GM19372 (cell line): ENCODE measurements around the gene TMEM45B.
"Not testable (repeated sequence)": the region's sequence is repeated elsewhere in the genome, so short reads cannot be mapped to it uniquely, and the experiment has no call there.

Experiments
- ATAC-seq: cut with Tn5 transposase; IDR thresholded peaks from one replicate; pipeline ENCODE4 v1.9.1; 2021; ENCODE audit warnings: mild to moderate bottlenecking, low read depth, moderate library complexity; ENCODE audit not compliant: unreplicated experiment

Gene TMEM45B

DNA sequence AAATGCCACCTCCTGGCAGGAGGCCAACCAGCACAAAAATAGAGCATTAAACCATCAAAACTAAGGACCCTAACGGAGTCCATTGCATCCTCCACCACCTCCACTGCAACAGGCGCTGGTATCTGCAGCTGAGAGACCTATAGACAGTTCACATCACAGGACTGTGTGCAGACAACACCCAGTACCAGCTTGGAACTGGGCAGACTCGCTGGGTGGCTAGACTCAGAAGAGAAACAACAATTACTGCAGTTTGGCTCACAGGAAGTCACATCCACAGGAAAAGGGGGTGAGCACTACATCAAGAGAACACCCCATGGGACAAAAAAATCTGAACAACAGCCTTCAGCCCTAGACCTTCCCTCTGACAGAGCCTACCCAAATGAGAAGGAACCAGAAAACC is 11.6 kb upstream of the TMEM45B start:
- ATAC-seq = no peak

DNA sequence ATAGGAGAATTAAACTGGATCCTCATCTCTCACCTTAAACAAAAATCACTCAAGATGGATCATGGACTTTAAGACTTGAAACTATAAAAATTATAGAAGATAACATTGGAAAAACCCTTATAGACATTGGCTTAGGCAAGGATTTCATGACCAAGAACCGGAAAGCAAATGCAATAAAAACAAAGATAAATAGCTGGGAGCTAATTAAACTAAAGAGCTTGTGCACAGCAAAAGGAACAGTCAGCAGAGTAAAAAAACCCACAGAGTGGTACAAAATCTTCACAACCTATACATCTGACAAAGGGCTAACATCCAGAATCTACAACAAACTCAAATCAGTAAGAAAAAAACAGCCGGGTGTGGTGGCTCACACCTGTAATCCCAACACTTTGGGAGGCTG is 7.4 kb upstream of the TMEM45B start:
- not testable (repeated sequence) for ATAC-seq

DNA sequence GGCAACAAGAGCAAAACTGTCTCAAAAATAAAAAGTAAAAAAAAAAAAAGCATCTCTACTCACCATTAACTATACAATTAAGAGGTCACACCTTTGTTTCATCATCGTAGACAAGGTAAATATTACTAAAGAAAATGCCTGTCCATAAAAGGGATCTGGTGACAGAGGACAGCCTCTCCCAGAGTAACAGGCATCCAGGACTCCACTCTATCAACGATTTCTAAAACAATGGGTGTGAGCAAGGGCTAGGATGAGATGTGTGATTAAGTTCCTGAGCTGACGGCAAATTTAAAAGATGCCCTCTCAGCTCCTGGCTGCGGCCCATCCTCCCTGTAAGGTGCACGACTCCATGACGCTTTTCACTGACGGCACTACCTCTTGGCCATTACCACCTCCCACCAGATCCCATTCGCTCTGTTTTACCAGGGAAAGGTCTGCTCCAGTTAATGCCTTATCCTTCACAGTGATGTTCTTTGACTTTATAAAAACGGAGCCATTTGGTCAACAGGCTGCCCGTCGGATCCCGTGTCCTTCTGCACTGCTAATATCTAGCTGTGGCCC is 2.3 kb upstream of the TMEM45B start:
- no peak for ATAC-seq

DNA sequence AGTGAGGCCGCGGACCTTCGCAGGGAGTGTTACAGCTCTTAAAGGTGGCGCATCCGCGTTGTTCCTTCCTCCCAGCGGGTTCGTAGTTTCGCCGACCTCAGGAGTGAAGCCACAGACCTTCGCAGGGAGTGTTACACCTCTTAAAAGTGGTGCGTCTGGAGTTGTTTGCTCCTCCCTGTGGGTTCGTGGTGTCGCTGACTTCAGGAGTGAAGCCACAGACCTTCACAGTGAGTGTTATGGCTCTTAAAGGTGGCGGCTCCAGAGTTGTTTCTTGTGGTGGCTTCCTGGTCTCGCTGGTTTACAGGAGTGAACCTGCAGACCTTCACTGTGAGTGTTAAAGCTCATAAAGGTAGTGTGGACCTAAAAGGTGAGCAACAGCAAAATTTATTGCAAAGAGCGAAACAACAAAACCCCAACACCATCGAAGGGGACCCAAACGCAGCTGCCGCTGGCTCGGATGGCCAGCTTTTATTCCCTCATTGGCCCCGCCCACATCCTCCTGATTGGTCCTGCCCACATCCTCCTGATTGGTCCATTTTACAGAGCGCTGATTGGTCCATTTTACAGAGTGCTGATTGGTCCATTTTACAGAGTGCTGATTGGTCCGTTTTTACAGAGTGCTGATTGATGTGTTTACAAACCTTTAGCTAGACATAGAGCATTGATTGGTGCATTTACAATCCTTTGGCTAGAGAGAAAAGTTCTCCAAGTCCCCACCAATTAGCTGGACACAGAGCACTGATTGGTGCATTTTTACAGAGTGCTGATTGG is 1.2 kb upstream of the TMEM45B start:
- no peak for ATAC-seq

DNA sequence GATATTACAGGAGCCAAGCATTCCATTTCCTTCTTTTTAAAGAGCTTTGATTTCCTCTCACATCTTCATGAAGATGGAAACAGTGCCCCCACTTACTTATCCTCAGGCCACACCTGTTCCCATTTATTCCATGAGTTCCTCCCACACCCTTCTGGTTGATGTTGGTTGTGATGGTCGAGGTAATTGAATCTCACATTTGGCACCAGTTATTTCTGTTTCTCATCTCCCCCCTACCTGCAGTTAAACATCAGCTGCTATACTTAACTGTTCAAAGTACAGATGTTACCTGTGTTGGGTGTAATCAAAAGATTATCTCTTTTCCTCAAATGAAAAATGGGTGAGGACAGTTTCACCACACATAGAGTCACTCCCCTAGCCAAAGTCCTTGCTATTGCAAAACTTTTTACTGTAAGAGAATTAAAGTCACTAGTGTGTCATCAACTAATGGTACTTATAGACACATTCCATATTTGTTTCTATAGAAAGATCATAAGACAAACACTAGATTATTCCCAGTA is 1.9 kb downstream of the TMEM45B start:
- no peak for ATAC-seq

DNA sequence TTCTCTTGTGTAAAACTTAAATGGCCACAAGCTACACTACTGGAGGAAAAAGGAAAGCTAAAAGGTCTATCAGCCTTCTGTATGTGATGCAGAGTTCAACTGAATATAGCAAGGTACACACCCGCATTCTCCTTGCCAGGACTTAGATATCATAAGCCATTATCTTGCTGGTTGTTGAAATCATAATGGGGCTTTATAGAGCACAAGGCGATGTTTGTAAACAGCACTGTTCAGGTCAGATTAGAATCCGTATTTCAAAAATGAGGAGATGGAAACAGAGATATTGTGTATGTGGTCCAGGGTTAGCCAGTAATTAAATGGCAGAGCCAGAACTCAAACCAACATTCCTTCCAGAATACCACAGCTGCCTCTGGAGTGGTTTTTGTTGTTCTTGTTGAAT is 2.6 kb downstream of the TMEM45B start:
- not testable (repeated sequence) for ATAC-seq

DNA sequence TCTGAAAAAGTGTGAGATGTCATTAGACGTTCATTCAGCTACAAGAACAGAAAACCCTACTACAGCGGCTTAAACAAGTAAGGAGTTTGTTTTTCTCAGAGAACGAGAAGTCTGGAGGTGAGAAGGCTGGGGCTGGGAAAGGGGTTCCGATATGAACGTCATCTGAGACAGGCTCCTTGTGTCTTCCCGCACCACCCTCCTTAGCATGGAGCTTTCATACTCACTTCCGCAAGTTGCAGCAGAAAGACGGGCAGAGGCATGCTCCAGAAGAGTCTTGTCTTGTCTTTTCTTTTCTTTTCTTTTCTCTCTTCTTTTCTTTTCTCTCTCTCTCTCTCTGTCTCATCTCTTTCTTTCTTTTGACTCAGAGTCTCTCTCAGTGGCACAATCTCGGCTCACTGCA is 3.6 kb downstream of the TMEM45B start:
- no peak for ATAC-seq

DNA sequence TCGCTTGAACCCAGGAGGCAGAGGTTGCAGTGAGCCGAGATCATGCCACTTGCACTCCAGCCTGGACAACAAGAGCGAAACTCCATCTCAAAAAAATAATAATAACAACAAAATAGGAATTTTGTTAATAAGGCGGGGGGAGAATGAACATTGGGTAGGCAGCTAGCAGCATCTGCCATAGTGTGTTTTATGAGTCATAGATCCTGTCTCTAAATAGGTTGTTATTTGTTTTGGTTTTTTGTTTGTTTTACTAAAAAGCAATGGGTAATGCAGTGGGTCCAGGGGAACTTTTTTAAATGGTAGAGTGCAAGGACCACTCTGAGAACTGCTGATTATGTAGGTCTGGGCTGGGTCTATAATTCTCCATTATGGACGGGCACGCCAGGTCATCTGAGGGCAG is 4.6 kb downstream of the TMEM45B start:
- not testable (repeated sequence) for ATAC-seq

DNA sequence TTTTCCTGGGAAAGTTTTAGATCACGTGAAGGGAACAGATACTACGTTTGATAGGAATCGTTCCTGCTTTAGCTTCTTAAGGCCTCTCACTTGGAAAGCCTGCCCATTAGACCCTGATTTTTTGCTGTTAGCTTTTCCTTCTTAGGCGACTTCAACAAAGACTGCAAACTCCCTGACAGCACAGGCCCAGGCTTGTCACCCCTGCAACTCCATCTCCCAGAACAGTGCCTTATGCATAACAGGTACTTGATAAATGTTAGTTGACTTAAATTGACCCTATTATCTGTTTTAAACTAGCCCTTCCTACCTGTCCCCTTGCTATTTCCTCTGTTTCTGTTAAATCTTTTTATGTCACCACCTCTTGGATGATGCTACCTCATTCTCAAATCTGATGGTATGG is 7.6 kb downstream of the TMEM45B start:
- ATAC-seq = not testable (repeated sequence)

DNA sequence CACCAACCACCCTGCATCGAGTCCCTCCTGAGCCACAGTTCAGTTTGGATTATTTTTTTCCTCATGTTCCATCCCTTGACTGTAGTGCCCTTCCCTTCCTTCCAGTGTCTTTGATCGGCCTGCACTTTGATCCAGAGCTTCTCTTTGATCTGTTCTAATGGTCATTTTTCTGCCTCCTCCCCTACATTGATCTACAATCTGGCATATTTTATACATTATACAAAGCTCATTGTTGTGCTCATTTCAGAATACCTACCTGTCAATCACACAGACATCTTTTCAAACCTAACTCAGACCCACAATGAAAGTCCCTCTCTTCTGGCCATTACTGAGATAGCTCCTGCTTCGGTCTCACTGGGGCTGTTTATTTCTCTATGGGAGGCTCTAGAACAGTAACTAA is 8.2 kb downstream of the TMEM45B start:
- not testable (repeated sequence) for ATAC-seq

DNA sequence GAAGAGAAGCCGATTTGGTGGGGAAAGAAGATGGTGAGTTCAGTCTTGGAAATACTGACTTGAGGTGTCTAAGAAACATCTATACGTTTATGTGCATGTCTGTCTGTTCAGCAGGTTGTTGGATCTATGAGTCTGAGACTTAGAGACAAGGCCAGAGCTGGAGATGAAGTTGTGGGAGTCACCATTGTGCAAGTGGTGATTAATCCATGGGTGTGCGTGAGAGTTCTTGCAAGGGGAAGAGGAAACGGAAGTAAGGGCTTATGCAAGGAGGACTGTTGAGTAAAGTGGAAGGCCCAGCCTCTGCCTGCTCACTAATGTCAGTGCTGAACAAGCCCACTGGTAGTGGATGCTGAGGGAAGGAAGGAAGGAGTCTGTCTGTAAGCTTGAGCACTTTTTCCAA is 9.7 kb downstream of the TMEM45B start:
- ATAC-seq = no peak

DNA sequence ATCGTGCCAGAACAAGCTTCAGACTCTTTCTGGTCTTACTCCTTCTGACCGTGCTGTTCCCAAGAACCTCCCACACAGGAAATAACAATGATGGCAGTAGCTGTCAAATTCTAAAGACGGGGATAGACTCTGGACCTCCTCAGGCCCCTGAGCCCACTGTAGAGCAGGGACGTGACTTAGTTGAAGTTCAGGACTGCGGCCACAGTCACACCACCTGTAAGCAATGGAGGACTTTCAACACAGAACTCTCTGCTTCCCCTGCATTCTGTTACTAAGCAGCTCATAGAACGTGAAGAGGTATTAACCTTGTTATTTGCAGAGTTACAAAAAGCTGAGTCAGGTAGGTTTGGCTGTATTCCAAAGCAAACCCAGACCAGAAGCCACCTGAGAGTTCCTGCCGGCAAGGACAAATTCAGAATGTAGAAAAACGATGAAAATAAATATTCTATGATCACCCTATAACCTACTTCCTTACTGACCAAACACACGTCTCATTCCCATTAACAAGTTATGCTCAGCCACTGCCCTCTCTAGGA is 12.7 kb downstream of the TMEM45B start:
- no peak for ATAC-seq

DNA sequence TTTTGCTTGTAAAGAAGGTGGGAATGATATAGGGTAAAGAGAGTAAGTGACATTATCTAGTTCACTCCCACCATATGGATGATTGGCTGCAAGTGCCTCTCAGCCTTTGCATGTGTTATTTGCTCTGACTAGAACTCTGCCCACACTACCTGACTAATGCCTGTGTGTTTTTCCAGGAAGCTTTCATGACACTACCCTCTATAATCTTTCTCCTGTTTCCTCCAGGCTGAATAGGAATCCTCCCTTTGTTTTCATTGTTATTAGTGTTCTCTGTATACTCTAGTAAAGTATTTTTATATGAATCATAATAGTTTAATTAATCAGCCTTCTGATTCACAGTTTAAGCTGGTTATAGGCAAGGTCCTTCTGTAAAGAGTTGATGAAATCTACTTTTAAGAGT is 13.8 kb downstream of the TMEM45B start:
- ATAC-seq = not testable (repeated sequence)

DNA sequence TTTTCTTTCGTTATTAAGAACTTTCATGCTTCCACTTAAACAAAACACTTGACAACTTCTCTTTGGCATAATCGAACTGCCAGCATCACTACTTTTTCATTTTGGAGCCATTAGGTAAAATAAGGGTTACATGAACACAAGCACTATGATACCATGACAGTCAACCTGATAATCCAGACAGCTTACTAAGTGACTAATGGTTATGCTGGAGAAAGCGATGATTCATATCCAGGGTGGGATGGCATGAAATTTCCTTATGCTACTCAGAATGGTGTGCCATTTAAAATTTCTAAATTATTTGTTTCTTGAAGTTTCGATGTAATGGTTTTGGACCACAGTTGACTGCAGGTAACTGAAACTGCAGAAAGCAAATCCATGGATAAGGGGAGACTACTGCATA is 15.6 kb downstream of the TMEM45B start:
- ATAC-seq = not testable (repeated sequence)

DNA sequence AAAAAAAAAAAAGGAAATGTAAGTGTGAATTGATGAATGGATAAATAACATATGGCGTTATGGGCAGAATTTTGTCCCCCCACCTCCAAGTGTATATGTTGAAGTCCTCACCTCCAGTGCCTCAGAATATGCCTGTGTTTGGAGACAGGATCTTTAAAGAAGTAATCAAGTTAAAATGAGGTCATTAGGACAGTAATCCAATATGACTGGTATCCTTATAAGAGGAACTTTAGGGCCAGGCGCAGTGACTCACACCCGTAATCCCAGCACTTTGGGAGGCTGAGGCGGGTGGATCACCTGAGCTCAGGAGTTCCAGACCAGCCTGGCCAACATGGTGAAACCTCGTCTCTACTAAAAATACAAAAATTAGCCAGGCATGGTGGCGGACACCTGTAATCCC is 17.6 kb downstream of the TMEM45B start:
- not testable (repeated sequence) for ATAC-seq

DNA sequence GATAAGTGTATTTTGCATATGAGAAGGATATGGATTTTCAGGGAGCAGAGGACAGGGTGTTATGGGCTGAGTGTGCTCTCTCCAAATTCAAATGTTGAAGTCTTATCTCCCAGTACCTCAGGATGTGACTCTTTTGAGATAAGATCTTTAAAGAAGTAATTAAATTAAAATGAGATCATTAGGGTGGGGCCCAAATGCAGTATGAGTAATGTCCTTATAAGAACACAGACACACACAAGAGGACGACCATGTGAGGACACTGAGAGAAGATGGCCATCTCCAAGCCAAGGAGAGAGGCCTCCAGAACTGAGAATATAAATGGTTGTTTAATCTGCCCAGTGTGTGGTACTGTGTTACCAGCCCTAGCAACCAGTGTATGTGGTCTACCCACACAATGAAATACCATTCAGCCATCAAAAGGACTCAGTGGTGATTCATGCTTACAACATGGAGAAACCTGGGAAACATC is 20.8 kb downstream of the TMEM45B start:
- not testable (repeated sequence) for ATAC-seq

DNA sequence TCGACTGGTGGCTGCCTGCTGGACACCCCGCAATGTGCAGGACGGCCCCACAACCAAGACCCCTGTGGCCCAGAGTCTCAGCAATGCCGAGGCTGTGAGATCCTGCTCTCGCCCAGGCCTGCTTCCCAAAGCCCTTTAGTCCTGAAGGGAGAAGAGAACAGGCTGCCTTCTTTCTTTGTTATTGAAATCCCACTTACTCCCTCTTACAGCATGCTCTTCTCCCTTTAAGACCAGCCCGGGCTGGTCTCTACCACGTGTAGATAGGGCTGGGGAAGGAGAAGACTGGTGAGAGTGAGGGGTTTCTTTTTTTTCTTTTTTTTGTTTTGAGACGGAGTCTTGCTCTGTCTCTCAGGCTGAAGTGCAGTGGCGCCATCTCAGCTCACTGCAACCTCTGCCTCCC is 21.3 kb downstream of the TMEM45B start:
- no peak for ATAC-seq

DNA sequence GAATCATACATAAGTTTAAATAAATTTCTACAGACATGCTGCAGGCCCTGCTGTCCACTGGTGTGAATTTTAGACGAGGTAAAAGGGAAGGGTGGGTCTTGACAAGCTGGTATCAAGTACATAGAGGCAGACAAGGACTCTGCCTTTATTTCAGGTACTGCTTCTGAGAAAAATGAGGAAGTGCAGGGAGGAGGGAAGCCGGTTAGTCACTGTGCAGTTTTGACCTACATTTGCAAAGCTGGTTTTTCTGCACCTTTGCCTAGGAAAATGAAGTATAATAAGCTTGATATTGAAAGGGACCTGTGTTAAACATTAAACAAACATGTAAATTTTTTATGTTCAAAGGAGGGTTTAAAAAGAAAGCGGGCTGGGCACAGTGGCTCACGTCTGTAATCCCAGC is 24.6 kb downstream of the TMEM45B start:
- ATAC-seq = no peak

DNA sequence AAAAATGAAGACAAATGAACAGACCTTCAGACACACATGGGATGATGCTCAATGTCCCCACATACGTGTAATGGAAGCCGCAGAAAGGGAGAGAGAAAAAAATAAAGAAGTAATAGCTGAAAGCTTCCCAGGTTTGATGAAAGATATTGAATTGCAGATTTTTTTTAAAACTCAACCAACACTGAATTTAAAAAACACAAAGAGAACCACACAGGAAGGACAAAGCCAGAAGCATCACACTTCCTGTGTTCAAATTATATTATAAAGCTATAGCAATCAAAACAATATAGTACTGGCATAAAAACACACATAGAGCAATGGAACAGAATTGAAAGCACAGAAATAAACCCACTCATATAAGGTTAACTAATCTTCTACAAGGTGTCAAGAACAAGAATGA is 26.5 kb downstream of the TMEM45B start:
- no peak for ATAC-seq

DNA sequence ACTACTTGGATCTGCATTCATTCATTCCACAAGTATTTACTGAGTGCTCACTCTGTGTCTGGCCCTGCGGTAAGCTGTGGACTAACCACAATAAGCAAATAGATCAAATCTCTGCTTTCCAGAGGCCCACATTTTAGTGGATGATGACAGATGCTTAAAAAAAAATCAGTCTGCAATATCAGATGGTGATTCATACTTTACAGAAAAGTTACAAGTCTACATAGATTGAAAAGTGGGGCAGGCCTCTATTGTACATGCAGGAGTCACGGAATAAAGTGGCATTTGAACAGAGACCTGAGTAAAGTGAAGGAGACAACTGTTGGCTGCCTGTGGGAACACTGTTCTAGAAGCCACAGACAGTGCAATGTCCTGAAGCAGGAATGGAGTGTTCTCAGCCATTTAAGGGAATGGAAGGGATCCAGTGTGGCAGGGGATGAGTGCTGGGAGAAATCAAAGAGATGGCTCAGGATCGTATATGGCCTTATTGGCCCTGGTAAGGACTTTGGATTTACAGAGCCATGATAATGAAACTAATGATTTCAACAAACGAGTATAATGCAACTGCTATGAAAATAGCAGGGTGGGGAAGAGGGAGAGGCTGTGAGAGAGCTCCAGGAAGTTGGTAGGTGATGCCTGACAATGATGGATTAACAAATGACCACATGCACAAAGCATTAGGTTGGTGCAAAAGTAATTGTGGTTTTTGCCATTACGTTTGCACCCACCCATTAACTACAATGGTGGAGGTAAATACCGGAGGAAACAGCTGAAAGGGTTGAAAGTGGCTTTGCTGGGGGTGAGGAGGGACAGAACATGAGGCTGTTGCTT is 31.1 kb downstream of the TMEM45B start:
- ATAC-seq = no peak

DNA sequence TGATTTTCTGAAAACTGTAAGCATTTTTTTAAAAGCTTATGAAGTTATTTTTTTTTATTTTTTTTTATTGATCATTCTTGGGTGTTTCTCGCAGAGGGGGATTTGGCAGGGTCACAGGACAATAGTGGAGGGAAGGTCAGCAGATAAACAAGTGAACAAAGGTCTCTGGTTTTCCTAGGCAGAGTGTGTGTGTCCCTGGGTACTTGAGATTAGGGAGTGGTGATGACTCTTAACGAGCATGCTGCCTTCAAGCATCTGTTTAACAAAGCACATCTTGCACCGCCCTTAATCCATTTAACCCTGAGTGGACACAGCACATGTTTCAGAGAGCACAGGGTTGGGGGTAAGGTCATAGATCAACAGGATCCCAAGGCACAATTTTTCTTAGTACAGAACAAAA is 31.7 kb downstream of the TMEM45B start:
- ATAC-seq = not testable (repeated sequence)
